Vagina (tissue), 2 donors: ENCODE results near the gene MMP11. TPM values are rescaled to one million over a fixed set of nuclear protein-coding genes. Genes with fewer than 3 reads are reported as not detected.

Experiments used
- DNase-seq, 2 donors: peaks; one replicate each; pipeline ENCODE4 v3.0.0-alpha.2; 2017; ENCODE audit errors: extremely low spot score in 2 of 2
- H3K27ac ChIP-seq: fragments of 200-600 bp; sonication (generic); one replicate; pipeline ENCODE4 v1.5.1; 2019
- H3K27me3 ChIP-seq: fragments of 200-600 bp; sonication (generic); one replicate; pipeline ENCODE4 v1.5.1; 2019
- H3K36me3 ChIP-seq, 2 donors: fragments of 200-600 bp; sonication (generic); one replicate each; pipeline ENCODE4 v1.5.1; 2017 to 2019
- H3K4me1 ChIP-seq: fragments of 200-600 bp; sonication (generic); one replicate; pipeline ENCODE4 v1.5.1; 2019
- H3K4me3 ChIP-seq, 2 donors: fragments of 200-600 bp; sonication (generic); 1 replicate in 1 of 2; 2 replicates in 1 of 2; pipeline ENCODE4 v1.5.1; 2016 to 2019
- H3K9me3 ChIP-seq: fragments of 200-600 bp; sonication (generic); one replicate; pipeline ENCODE4 v1.5.1; 2019
- POLR2A ChIP-seq, 2 donors: fragments of 450-650 bp; IDR thresholded peaks; one replicate each; pipeline ENCODE4 v1.6.1; 2017; ENCODE audit warnings: antibody characterized with exemption in 2 of 2, mild to moderate bottlenecking in 2 of 2, moderate library complexity in 2 of 2
- POLR2AphosphoS5 ChIP-seq, 2 donors: sonication (generic); formaldehyde crosslinking; IDR thresholded peaks; one replicate each; pipeline ENCODE4 v1.9.0; 2017; ENCODE audit warnings: antibody characterized with exemption in 2 of 2, mild to moderate bottlenecking in 2 of 2, low read depth in 1 of 2; ENCODE audit not compliant: insufficient read depth in 1 of 2
- intact Hi-C: fragments of 100-400 bp; cut with DNase I; formaldehyde crosslinking; loops from one replicate; pipeline ENCODE4 v1.15.1; 2023
- total RNA-seq: library from RNA; depleted of rRNA; stranded (reverse); fragments of >200 nt; gene quantifications from one replicate; pipeline ENCODE4 v1.2.3, GENCODE V29; 2016
- TF ChIP-seq, protein P1 (sequence below), 3 experiments: fragments of 450-650 bp in 2 of 3; fragments of 200-600 bp in 1 of 3; sonication (generic) in 1 of 3; IDR thresholded peaks; one replicate each; pipeline ENCODE4 v1.5.1; 2017 to 2019; ENCODE audit warnings: antibody characterized with exemption in 3 of 3, mild to moderate bottlenecking in 2 of 3, moderate library complexity in 2 of 3

MMP11 gene
- total RNA-seq, 1 donor from 2014 or later: 6.4 TPM

DNA sequence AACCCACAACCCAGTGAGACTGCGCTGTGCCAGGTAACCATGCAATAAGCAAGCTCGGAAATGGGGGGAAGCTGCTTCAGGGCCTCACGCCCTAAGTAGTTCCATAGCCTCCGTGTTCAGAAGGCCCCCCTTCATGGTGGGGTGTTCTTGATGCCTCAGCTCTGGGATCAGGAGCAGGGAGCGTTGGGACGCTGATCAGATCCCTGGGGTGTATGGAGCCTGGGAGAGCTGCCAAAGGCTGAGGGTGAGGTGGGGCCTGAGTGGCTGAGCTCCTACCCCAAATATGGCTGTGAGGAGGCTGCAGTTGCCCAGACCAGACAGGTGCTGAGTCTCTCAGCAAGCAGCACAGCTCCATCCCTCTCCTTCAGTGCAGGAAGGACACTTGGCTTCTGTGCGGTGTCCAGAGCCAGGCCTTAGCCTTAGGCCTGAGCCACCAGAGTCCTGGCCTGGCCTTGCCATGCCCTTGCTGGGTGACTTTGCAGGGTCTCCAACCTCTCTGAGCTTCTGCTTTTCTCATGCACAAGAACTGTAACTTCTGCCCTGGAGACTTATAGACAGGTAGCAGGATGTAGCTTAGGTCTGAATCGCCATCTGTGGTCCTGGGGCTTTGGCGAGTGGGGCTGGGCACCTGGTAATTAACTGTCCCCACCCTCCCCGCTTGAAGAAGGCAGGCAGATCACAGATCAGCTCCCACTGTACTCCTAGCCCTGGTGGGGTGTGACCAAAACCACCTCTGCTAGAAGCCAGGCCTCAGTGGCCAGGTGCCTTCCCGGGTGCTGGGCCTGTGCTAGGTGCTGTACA, 5.3 kb downstream of the MMP11 start:
- Histone ChIP-seq H3K4me3 (no peak overlapping the region), H3K4me1 (peaks cover 46% of the 10 kb centered on the region), H3K27ac (no peak overlapping the region), H3K9me3 (no peaks in the 10 kb centered on the region), H3K36me3 (no peaks in the 10 kb centered on the region), H3K27me3 (no peaks in the 10 kb centered on the region)
- DNase-seq: no peak
- intact Hi-C loops: no loop called here
- TF ChIP-seq, protein P1, sequence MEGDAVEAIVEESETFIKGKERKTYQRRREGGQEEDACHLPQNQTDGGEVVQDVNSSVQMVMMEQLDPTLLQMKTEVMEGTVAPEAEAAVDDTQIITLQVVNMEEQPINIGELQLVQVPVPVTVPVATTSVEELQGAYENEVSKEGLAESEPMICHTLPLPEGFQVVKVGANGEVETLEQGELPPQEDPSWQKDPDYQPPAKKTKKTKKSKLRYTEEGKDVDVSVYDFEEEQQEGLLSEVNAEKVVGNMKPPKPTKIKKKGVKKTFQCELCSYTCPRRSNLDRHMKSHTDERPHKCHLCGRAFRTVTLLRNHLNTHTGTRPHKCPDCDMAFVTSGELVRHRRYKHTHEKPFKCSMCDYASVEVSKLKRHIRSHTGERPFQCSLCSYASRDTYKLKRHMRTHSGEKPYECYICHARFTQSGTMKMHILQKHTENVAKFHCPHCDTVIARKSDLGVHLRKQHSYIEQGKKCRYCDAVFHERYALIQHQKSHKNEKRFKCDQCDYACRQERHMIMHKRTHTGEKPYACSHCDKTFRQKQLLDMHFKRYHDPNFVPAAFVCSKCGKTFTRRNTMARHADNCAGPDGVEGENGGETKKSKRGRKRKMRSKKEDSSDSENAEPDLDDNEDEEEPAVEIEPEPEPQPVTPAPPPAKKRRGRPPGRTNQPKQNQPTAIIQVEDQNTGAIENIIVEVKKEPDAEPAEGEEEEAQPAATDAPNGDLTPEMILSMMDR (IDR thresholded peaks at IDR 0.05): no peak
- TF ChIP-seq POLR2AphosphoS5 (IDR thresholded peaks at IDR 0.05; ENCODE audit: insufficient read depth in 1 of 2, low read depth in 1 of 2) (no peak), POLR2A (IDR thresholded peaks at IDR 0.05) (no peak)

- Histone ChIP-seq H3K36me3 (no peaks in the 10 kb centered on the region), H3K9me3 (no peaks in the 10 kb centered on the region), H3K27ac (no peak overlapping the region), H3K4me1 (peaks cover 43% of the 10 kb centered on the region), H3K4me3 (no peak overlapping the region), H3K27me3 (no peaks in the 10 kb centered on the region)
- intact Hi-C loops: no loop called here
- DNase-seq: no peak
- no peak for TF ChIP-seq POLR2AphosphoS5 (IDR thresholded peaks at IDR 0.05; ENCODE audit: insufficient read depth in 1 of 2, low read depth in 1 of 2)
- TF ChIP-seq, protein P1 (IDR thresholded peaks at IDR 0.05): no peak
- TF ChIP-seq POLR2A (IDR thresholded peaks at IDR 0.05): no peak
Measured at GRCh38 chr22:23778577-23778900, 5.9 kb downstream of the MMP11 start.

GRCh38 chr22:23779083-23779482, 6.4 kb downstream of the MMP11 start:
- DNase-seq: no peak
- TF ChIP-seq, protein P1 (IDR thresholded peaks at IDR 0.05): no peak
- no peak for TF ChIP-seq POLR2A (IDR thresholded peaks at IDR 0.05)
- TF ChIP-seq POLR2AphosphoS5 (IDR thresholded peaks at IDR 0.05; ENCODE audit: insufficient read depth in 1 of 2, low read depth in 1 of 2): no peak
- intact Hi-C loops: no loop called here
- Histone ChIP-seq H3K27me3 (no peaks in the 10 kb centered on the region), H3K9me3 (no peaks in the 10 kb centered on the region), H3K27ac (no peak overlapping the region), H3K4me3 (no peak overlapping the region), H3K4me1 (peaks cover 37% of the 10 kb centered on the region), H3K36me3 (no peaks in the 10 kb centered on the region)

- H3K27ac ChIP-seq: no peak overlapping the region
- no peaks in the 10 kb centered on the region for H3K27me3 ChIP-seq
- H3K4me1 ChIP-seq: peaks cover 31% of the 10 kb centered on the region
- no peak overlapping the region for H3K4me3 ChIP-seq
- no peaks in the 10 kb centered on the region for H3K36me3 ChIP-seq
- no peaks in the 10 kb centered on the region for H3K9me3 ChIP-seq
- TF ChIP-seq, protein P1 (IDR thresholded peaks at IDR 0.05): no peak
- TF ChIP-seq POLR2A (IDR thresholded peaks at IDR 0.05) (no peak), POLR2AphosphoS5 (IDR thresholded peaks at IDR 0.05; ENCODE audit: insufficient read depth in 1 of 2, low read depth in 1 of 2) (no peak)
- intact Hi-C loops: no loop called here
- DNase-seq: no peak
Measured at GRCh38 chr22:23779731-23780130, 7.1 kb downstream of the MMP11 start.

- Histone ChIP-seq H3K4me3 (no peak overlapping the region), H3K27me3 (no peaks in the 10 kb centered on the region), H3K9me3 (no peaks in the 10 kb centered on the region), H3K4me1 (peaks cover 26% of the 10 kb centered on the region), H3K27ac (no peak overlapping the region), H3K36me3 (no peaks in the 10 kb centered on the region)
- DNase-seq: no peak
- no peak for TF ChIP-seq POLR2A (IDR thresholded peaks at IDR 0.05)
- no peak for TF ChIP-seq POLR2AphosphoS5 (IDR thresholded peaks at IDR 0.05; ENCODE audit: insufficient read depth in 1 of 2, low read depth in 1 of 2)
- TF ChIP-seq, protein P1 (IDR thresholded peaks at IDR 0.05): no peak
- intact Hi-C loops: no loop called here
Measured at GRCh38 chr22:23780146-23780748, 7.6 kb downstream of the MMP11 start.
